OCI-LY1 (cell line): ENCODE measurements around the gene PTPA.

Source experiments
- EZH2 ChIP-seq: fragments of 200-600 bp; sonication (generic), shearing (Covaris generic); IDR thresholded peaks from 2 replicates; pipeline ENCODE4 v1.8.0; 2017; ENCODE audit warnings: borderline replicate concordance, mixed run types, mild to moderate bottlenecking, antibody characterized with exemption, low read length, moderate library complexity, mixed read lengths
- TF ChIP-seq, protein P1 (sequence below): fragments of 200-600 bp; sonication (generic), shearing (Covaris generic); IDR thresholded peaks from 2 replicates; pipeline ENCODE4 v1.5.1; 2017; ENCODE audit warnings: mild to moderate bottlenecking, antibody characterized with exemption, low read length, moderate library complexity, mixed read lengths

DNA sequence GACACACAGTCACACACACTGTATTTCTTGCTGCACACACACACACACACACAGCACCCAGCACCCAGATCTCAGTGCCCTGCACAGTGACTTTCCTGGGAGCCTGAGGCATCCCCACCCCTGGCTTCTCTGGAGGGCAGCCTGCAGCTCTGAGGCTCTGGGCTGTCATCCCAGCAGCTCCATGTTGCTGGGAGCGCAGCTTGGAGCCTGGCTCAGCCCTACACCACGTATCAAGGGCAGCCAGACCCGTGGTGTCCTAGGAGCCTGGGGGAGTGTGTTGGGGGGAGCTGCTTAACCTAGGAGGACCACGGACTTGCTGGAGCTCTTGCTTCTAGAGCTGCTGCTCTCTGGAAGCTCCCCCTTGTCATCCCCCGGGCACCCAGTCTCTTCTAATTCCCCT lies 61.6 kb downstream of the PTPA start:
- no peak for TF ChIP-seq EZH2
- TF ChIP-seq, protein P1, sequence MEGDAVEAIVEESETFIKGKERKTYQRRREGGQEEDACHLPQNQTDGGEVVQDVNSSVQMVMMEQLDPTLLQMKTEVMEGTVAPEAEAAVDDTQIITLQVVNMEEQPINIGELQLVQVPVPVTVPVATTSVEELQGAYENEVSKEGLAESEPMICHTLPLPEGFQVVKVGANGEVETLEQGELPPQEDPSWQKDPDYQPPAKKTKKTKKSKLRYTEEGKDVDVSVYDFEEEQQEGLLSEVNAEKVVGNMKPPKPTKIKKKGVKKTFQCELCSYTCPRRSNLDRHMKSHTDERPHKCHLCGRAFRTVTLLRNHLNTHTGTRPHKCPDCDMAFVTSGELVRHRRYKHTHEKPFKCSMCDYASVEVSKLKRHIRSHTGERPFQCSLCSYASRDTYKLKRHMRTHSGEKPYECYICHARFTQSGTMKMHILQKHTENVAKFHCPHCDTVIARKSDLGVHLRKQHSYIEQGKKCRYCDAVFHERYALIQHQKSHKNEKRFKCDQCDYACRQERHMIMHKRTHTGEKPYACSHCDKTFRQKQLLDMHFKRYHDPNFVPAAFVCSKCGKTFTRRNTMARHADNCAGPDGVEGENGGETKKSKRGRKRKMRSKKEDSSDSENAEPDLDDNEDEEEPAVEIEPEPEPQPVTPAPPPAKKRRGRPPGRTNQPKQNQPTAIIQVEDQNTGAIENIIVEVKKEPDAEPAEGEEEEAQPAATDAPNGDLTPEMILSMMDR, result no peak
